SK-N-SH treated with all-trans-retinoic acid at 6 μM for 48 hours (cell line): Measurements from ENCODE around the gene UCN3.

Source experiments
- ARNTL ChIP-seq: fragments of 450-650 bp; formaldehyde crosslinking; IDR thresholded peaks from 2 replicates; pipeline ENCODE4 v1.5.0; 2020; ENCODE audit warnings: low read depth, mild to moderate bottlenecking, moderate library complexity, borderline replicate concordance
- CREB5 ChIP-seq: fragments of 250-450 bp; sonication (Bioruptor Pico); IDR thresholded peaks from 2 replicates; pipeline ENCODE4 v1.5.1; 2020; ENCODE audit warnings: low read depth, mild to moderate bottlenecking, moderate library complexity
- CSRNP3 ChIP-seq: fragments of 250-450 bp; sonication (Bioruptor Pico); IDR thresholded peaks from 2 replicates; pipeline ENCODE4 v1.5.1; 2021; ENCODE audit warnings: mild to moderate bottlenecking, moderate library complexity
- OSR1 ChIP-seq: fragments of 250-450 bp; sonication (Bioruptor Pico); IDR thresholded peaks from 2 replicates; pipeline ENCODE4 v1.8.0; 2022; ENCODE audit warnings: moderate library complexity, mild to moderate bottlenecking, inconsistent platforms
- POU6F1 ChIP-seq: fragments of 250-450 bp; sonication (Bioruptor Pico); IDR thresholded peaks from 2 replicates; pipeline ENCODE4 v1.8.0; 2021; ENCODE audit warnings: low read depth, mild to moderate bottlenecking, moderate library complexity, borderline replicate concordance
- RARB ChIP-seq: fragments of 250-450 bp; sonication (Bioruptor Pico); IDR thresholded peaks from 2 replicates; pipeline ENCODE4 v1.8.0; 2021; ENCODE audit warnings: mild to moderate bottlenecking, moderate library complexity
- TCF4 ChIP-seq: fragments of 250-450 bp; sonication (Bioruptor Pico); IDR thresholded peaks from 2 replicates; pipeline ENCODE4 v1.8.0; 2021; ENCODE audit warnings: mild to moderate bottlenecking, moderate library complexity, borderline replicate concordance
- ZFP30 ChIP-seq: fragments of 450-650 bp; formaldehyde crosslinking; IDR thresholded peaks from 2 replicates; pipeline ENCODE4 v1.5.0; 2022; ENCODE audit warnings: mild to moderate bottlenecking, moderate library complexity

GRCh38 chr10:5364374-5364773, 392 bp upstream of the UCN3 start:
- TF ChIP-seq OSR1 (CRISPR knock-in tag) = no peak
- no peak for TF ChIP-seq CREB5 (CRISPR knock-in tag)
- TF ChIP-seq ZFP30 (CRISPR knock-in tag) = no peak
- no peak for TF ChIP-seq RARB
- no peak for TF ChIP-seq CSRNP3 (CRISPR knock-in tag)
- TF ChIP-seq TCF4 (CRISPR knock-in tag) = no peak
- no peak for TF ChIP-seq POU6F1 (CRISPR knock-in tag)
- no peak for TF ChIP-seq ARNTL
